CD4-positive, alpha-beta T cell treated with Interleukin-4 for 4 hours (primary cell): Measurements from ENCODE around the gene ALG9.
A peak's percentile ranks its signal among the peaks of the same experiment; 100 is the strongest.
"Not testable (repeated sequence)": the region's sequence is repeated elsewhere in the genome, so short reads cannot be mapped to it uniquely, and the experiment has no call there.

Experiments used
- DNase-seq: peaks from one replicate; pipeline ENCODE4 v3.0.0-alpha.2; 2020

Gene ALG9

GRCh38 chr11:111792955-111793500, 78.4 kb downstream of the ALG9 start:
- DNase-seq = no peak

GRCh38 chr11:111792314-111792713, 79.1 kb downstream of the ALG9 start:
- no peak for DNase-seq

- DNase-seq = no peak
These were observed 82.9 kb downstream of the ALG9 start for GRCh38 chr11:111788464-111788863.

- no peak for DNase-seq
These were observed 83.3 kb downstream of the ALG9 start for GRCh38 chr11:111788051-111788450.

- DNase-seq = no peak
These were observed 85.4 kb downstream of the ALG9 start for GRCh38 chr11:111785886-111786412.

- DNase-seq = no peak
These were observed 86.3 kb downstream of the ALG9 start for GRCh38 chr11:111785076-111785475.

- DNase-seq = not testable (repeated sequence)
These were observed 87.1 kb downstream of the ALG9 start for GRCh38 chr11:111784311-111784710.

- no peak for DNase-seq
These were observed 89.2 kb downstream of the ALG9 start for GRCh38 chr11:111782109-111782741.

- DNase-seq = no peak
These were observed 92.3 kb downstream of the ALG9 start for GRCh38 chr11:111779118-111779517.

GRCh38 chr11:111778047-111778558, 93.3 kb downstream of the ALG9 start:
- no peak for DNase-seq

- peak; percentile 68 for DNase-seq
These were observed 94.0 kb downstream of the ALG9 start for GRCh38 chr11:111777094-111778046.

- no peak for DNase-seq
These were observed 94.8 kb downstream of the ALG9 start for GRCh38 chr11:111776398-111777093.

- no peak for DNase-seq
These were observed 96.2 kb downstream of the ALG9 start for GRCh38 chr11:111774955-111775710.

GRCh38 chr11:111772535-111772934, 98.8 kb downstream of the ALG9 start:
- DNase-seq = no peak

- DNase-seq = not testable (repeated sequence)
These were observed 100.2 kb downstream of the ALG9 start for GRCh38 chr11:111771205-111771604.

GRCh38 chr11:111770581-111771134, 100.7 kb downstream of the ALG9 start:
- DNase-seq = no peak

GRCh38 chr11:111766834-111767142, 104.6 kb downstream of the ALG9 start:
- DNase-seq = no peak

GRCh38 chr11:111765984-111766833, 105.2 kb downstream of the ALG9 start, which contains the start of gene PPP2R1B:
Gene PPP2R1B, minus strand, starts transcription at chr11:111766389. Its CDS starts 28 bp downstream, at chr11:111766361.
- DNase-seq = peak; percentile 54

GRCh38 chr11:111765320-111765983, 105.9 kb downstream of the ALG9 start:
- no peak for DNase-seq

GRCh38 chr11:111764621-111765020, 106.8 kb downstream of the ALG9 start:
- DNase-seq = no peak
